Cardiac atrium fibroblast (primary cell): ENCODE measurements around the gene MVK. TPM values are rescaled to one million over a fixed set of nuclear protein-coding genes. Genes with fewer than 3 reads are reported as not detected.

ENCODE experiments used
- total RNA-seq: library from RNA; depleted of rRNA; stranded (reverse); fragments of >200 nt; gene quantifications from 2 replicates; pipeline ENCODE4 v1.2.3, GENCODE V29; 2015

The MVK gene
- total RNA-seq: 27.1 and 45.7 TPM in 2 replicates

GRCh38 chr12:109573029-109573913, at the start of gene MVK, which contains the start of gene MMAB:
MVK (plus strand) TSS chr12:109573794; CDS start chr12:109574823, 1,029 bp downstream.
MMAB (minus strand) TSS chr12:109573504; CDS start chr12:109573480, 24 bp downstream.

Other genes starting within 250 kb of the MVK start
- not detected in 2 replicates for gene MYO1H, start 225.9 kb upstream of the MVK start, total RNA-seq
- 30.5 and 36.6 TPM in 2 replicates for gene KCTD10, start 96.5 kb upstream of the MVK start, total RNA-seq
- gene UBE3B, start 96.2 kb upstream of the MVK start, total RNA-seq: 36.5 and 53.6 TPM in 2 replicates
- gene MMAB, start 290 bp upstream of the MVK start, total RNA-seq: 33.6 and 51.0 TPM in 2 replicates
- 0.72 and 1.5 TPM in 2 replicates for gene FAM222A, start 140.0 kb downstream of the MVK start, total RNA-seq